NCI-H526 treated with DMSO at 0.1 percent for 48 hours (cell line): ENCODE data around the gene WT1.
A peak's percentile ranks its signal among the peaks of the same experiment; 100 is the strongest.
"Not testable (repeated sequence)": the region's sequence is repeated elsewhere in the genome, so short reads cannot be mapped to it uniquely, and the experiment has no call there.

ENCODE experiments used
- DNase-seq: peaks from one replicate; lab custom pipeline; 2025; lab: John Stamatoyannopoulos, UW

The WT1 gene

DNA sequence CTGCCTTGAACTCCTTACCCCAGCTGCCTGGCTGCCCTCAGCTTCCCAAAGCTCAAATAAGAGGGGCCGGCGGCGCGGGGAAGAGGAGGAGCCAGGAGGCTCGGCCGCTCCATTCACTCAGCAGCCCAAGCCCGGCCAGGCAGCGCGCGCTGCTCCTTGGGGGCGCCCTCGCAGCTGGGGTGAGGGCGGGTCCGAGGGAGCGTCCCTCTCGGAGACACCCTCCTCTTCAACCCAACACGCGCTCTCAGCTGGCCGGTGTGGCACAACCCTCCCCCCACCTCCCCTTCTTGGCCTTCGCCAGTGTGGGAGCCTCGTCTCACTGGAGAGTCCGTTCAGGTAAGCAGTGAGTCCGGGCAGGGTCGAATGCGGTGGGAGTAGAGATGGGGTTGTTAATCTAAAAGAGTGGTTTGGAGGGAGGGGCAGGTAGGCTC, at the start of gene WT1:
Gene WT1 (minus strand): TSS at position 29 of the 431 bp plus-strand sequence.
- DNase-seq = no peak

DNA sequence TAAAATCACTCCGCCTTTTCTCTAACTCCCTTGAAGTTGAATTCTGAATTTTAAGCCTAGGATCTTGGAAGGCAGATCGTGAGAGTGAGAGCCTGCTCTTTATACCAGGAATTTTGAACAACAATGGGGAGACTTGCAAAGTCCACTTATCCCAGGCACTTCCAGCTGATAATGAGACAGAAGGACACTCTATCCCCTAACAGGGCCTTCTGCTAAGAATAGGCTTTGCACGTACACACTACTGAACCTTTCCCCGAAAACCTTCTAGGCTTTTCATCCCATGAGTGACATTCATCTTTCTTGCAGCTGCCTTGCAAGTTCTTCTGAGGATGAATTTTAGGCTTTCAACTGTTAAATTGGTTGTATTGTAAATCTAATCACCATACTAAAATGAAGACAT, 44.0 kb upstream of the WT1 start:
- DNase-seq = no peak

DNA sequence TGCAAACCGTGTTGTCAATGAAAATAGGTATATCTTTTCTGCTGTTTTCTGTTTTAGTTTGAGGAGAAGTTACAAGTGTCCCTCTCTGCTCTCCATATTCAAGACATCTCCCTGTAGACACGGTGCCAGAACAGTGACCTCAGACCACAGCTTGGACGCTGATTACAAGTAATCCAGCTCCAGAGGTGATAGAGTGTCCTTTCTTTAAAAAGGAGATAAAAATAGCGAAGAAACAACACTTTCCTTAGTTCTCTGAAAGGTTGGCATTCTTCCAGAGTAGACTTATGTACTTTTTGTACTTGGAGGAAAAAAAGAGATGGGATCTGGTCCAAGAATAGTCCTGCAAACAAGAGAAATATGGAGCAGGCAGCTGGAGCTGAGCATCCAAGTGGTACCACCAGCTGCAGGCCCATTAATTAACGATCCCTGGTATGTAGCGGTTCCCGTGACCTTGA, 43.0 kb upstream of the WT1 start:
- DNase-seq = no peak

DNA sequence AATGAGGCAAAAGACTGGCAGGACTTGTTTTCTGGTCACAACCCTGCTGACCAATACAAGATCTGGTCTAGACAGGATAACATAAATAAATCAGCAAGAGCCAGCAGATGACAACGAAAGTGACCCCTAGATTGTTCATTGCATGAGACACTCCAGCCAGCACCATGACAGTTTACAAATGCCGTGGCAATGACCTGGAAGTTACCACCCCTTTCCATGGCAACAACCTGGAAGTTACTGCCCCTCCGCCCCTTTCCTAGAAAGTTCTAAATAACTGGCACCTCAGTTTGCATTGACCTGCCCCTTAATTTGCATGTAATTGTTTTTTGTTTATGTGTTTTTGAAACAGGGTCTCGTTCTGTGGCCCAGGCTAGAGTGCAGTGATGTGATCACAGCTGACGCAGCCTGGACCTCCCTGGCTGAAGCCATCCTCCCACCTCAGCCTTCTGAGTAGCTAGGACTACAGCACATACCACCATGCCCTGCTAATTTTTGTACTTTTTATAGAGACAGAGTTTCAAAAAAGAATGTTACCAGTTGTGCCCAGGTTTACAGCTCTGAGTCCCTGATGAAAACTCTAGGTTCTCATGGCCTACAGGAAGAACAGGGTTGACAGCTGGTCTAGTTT, 38.1 kb upstream of the WT1 start:
- DNase-seq = no peak

DNA sequence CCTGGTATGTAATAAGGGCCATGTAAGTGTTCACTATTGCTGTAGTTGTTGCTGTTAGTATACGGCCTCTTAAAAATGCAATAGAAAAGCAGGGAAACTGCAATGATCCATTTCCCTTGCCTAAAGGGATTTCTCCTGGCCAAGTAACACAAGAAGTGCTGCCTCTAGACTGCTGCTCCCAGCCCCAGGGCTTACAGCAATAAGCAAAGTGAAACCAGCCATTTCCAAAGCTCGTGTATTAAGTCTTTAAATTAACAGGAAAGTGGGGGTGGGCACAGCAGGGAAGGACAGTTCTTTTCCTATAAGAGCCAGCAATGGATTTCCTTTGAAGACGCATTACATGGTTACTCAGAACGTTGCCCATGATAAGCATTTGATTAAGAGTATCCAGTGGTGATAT, 36.9 kb upstream of the WT1 start:
- DNase-seq = no peak

DNA sequence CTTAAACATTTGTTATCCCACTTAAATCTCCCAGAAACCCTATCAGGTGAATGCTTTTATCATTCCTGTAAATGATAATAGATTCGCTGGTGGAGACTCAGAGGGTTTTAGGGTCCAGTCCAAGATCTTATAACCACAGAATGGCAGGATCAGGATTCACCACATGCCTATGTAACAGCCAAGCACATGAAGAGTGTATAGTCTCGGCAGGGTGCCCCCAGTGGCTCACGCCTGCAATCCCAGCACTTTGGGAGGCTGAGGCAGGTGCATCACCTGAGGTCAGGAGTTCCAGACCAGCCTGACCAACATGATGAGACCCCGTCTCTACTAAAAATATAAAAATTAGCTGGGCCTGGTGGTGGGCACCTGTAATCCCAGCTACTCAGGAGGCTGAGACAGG, 36.2 kb upstream of the WT1 start:
- not testable (repeated sequence) for DNase-seq

DNA sequence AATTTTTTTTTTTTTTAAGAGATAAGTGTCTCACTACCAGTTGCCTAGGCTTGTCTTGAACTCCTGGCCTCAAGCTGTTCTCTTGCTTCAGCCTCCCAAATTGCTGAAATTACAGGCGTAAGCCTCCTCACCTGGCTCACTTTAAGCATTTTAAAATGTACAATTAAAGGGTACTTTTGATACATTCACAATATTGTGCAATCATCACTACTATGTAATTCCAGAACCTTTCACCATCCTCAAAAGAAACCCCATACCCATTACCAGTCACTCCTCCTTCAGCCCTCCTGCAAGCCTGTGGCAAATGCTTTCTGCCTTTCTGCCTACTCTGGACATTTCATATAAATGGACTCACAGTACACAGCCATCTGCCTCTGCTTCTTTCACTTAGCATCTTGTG, 34.5 kb upstream of the WT1 start:
- DNase-seq = no peak

DNA sequence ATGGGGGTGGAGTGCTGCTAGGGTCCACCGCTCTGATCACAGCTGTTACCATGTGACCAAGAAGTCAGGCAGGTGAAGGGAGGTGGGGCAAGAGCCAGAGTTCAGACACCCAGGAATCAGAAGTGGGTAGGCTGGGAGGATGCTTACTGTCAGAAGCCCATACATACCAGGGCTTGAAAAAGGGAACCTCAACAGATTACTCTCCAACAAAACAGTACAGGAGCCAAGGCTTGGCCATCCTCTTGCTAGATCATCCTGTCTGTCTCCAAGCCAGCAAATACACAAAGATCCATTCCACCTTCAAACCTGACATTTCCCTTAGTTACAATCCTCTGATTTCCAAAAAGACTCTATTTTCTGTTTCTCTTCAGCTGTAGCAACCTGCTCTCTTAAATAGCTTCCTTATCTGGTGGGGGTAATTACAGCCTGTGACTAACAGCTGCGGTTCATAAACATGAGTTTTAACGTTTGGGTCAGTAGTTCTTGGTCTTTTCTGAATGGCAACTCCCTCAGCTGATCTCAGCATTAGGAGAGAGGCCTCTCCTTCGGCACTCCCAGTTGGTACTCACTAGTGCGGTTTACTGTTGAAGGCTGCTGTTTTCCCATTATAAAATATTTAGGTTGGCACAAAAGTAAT, 31.1 kb upstream of the WT1 start:
- DNase-seq = no peak

DNA sequence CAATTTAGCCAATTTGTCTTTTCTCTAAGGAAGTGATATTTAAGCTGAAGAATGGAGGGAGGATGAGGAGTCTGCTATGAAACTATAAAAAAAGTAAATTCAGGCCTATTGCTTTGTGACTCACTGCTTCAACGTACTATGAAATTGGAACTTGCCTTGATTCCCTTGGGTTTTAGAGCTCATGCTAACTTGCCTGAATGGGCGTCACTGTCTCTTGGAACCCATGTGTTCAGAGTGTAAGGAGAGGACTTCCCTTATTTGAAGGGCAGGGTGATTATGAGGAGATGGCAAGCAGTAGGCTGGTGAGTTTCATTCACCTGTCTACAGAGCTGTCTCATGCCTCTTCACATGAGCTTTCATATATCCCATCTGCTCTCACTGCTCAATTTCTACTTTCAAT, 28.7 kb upstream of the WT1 start:
- DNase-seq = no peak

DNA sequence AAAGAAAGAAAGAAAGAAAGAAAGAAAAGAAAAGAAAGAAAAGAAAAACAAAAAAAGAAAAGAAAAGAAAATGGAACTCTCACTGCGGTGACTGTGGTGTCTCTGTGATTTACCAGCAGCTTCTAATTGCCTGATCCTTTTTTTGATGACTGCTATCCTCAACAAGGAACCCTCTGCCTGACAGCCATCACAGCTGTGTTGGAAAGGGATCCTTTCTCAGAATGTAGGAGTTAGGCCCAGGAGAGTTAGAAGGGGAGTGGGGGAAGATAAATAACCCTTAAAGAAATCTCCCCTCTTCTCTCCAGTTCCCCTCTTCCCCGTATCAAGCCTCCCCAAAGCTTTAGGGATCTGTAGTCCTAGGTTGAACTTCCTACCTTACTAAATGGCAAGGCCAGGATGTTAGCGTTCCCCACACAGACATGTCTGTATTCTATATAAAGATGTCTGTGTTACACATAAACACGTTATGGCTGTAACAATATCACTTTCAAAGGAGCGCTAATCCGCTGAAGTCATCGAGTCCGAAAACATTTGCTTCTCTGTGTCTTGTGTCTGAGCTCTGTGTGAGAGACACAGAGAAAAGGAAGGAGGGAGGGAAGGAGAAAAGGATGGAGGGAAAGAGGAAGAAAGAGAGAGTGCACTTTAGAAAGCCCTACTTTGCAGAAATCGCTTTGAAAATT, 26.8 kb upstream of the WT1 start:
- DNase-seq = no peak

DNA sequence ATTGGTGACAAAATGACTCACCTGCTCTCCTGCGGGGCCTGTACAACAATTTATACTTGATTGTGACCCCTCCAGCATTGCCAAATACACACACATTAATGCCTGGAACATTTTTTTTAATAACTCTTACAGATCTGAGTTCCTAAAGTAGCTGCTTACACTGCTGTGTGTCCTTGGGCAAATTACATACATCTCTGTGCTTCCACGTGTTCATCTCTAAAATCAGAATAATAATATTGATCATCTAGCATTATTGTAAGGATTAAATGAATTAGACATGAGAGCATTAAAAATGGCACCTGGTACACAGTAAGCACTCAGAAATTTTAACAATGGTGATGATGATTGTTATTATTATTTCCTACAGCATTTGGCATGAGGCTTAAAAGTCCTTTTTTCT, 21.5 kb upstream of the WT1 start:
- no peak for DNase-seq

DNA sequence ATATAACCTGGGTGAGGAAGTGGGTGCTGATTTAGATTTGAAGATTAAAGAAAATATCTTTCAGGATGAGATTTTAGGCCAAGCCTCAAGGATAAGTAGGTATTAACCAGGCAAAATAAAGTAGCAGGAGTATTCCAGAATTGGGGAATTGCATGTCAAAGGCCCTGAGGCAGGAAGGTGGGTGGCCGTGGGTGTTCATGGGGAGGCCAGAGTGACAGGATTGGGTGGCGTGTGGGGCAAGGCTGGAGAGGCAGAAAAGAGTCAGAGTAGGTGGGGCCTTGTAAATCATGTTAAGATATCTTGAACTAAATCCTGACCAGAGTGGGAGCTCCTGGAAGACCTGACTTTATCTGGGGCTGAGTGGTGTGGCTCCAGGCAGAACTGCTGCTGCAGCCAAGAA, 19.7 kb upstream of the WT1 start:
- DNase-seq = no peak

DNA sequence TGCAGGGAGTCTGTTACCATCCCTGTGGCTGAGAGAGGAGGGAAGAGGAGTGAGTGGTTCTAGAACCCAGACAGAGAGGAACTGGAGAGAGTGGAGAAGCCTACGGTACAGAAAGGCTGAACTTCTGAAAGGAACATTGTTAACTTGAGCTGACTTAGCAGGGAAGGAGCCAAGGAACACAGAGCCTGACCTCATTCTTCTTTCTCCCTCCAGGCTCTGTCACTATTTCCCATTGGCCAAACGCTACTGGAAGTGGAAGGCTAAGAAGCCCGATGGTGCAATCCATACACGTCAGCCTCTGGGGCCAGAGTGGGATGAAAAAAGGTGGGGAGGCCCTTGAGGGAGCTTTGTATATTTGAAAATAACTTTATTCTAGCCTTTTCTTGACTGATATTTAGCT, 16.5 kb upstream of the WT1 start:
- no peak for DNase-seq

DNA sequence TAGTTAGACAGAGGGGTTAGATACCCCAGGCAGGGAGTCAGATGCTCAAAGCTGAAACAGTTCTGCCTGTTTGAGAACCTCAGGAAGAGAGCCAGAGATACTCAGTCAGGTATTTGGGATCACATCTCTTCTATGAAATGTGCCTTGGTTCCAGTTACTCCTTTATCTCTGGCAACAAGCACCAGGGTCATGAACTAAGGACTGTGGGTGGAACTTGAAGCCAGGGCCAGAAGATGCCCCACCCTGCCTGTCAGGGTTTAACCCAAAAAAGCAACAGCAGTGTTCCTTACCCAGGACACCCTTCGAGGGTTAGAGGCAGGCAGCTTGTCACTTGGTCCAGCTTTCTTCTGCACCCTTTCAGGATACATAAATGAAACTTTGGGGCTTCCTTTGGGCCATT, 15.0 kb upstream of the WT1 start:
- DNase-seq = no peak

DNA sequence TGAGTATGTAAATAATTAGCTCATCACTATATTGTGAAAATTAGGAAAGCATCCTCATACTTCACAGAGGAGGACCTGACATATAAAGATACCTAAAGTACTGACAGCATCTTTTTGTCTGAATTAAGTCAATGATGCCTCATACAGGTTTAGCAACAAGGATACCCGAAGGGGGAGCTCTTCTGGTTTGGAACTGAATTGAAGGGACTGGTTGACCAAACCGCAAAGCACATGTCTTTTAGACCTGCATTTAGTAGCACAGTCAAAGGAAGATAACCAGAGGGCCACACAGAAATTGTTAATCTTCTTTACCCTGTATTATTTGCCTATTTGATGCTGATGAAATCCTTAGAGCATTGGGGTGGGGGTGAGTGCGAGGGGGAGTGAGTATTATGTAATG, 12.9 kb upstream of the WT1 start:
- peak; percentile 69 for DNase-seq

DNA sequence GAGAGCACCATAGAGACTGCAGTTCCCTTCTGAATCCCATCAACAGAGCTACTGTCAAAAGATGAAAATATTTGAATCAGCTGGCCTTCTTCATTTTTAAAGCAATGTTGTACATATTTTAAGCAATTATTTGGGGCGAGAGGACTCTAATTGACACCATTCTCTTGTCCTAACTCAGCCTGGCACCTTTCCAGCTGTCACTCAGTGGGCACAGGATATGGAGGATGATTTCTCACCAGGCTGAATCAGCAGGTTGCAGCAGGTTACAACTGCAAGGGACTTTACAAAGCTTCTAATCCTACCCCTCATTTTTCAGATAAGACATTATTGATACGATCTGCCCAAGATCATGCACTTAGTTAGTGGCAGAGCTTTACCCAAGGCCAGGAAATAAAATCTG, 11.9 kb upstream of the WT1 start:
- DNase-seq = no peak

DNA sequence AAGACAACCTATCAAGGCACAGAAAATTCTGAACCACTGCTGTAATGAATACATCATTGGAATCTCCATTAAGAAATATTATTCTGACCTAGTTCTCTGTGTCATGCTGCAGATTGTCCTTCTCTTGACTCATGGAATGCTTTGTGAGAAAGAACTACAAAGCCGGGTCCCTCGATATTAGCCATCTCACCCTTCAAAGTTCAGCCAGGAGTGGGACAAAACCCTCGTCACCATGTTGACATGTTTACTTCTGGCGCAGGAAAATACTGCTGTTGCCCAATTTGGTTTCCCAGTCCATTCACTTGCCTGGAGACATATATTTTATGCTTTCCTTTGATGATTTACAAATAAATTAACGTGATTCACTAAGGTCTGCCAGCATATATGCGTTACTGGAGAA, 10.9 kb upstream of the WT1 start:
- no peak for DNase-seq

DNA sequence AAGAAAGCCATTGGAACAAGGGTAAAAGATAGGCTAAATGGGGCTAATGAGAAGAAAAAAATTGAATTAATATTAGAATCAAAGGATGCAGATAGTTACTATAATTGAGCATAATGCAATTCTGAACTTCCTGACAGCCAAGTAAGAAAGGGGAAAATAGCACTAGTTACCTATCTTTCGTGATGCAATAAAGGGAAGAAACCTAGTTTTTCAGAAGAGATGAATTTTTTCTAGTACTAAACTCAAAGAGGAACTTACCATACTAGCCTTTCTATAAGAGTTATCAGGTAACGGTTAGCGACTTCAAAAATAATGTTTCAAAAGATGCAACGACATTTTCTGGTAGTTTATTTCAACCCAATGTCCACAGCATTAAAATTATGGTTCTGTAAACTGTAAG, 8.8 kb upstream of the WT1 start:
- no peak for DNase-seq

DNA sequence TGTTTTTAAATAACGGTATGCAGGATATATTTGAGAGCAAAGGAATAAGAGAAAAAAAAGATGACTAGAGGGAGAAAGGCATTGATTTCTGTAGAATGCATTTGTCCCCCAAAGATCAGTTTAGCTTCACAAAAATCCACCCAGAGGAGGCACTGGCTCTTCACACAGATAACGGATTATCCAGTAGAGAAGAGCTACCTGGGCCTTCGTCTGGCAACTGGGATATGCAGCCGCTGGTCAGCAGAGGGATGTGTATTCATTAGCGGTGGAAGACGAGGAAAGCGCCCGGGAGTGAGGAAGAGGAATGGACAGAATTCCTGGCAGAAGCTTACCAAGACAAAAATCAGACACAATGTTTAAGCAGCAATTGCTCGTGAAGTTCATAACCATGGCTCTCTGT, 5.6 kb upstream of the WT1 start:
- no peak for DNase-seq

DNA sequence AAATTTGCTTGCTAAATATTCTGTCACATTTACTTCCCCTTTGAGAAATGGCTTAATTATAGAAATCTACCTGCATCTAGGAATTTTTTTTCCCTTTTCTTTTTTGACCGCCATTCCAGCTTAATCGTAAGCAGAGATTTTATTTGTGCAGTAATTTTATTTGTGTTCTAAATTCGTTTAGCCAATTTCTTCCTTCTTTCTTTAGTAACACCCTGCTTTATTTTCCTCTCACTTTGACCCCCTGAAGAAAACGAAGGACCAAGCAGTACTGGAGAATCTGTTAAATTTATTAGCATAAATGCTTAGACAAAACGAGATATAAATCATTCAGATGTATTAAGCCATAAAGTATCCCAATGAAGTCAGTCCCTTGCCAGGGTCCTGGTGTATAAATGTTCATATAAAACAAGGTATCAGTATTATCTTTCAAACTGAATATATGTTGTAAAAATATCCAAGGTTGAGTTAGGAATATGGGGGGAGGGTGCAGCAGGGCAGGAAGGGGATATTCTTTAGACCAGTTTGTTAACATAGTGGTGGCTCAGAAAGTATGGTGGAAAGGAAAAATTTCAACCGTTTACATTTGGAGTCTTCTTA, 5.1 kb upstream of the WT1 start:
- no peak for DNase-seq

DNA sequence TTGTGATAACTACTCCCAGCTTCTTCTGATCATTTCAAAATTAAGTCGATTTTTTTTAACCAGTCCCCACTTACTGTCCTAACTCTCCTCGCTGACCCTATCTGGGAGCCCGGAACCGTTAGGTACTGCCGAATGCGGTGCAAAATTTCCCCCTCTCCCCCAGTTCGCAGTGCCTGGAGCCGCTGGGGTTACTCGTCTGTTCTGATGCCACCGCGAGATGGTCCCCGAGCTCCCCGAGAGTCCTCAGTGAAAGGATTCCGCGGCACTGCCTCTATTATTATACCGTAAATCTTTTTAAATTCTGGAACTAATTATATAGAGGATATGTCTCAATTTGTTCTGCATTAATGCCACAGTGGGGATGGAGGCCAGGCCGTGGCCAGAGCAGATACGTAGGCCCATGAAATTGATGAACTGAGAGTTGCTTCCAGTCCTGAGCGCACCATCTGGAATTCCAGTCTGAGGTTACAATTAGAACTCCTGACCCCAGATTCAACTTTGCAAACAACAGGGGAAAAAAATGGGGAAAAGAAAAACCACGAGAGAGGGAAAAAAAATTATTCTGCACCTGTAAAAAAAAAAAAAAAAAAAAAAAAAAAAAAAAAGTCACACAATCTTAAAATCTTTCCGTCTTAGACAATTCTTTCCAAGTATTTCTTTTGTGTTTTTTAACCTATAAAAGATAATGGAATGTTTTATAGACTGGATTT, 4.3 kb upstream of the WT1 start:
- DNase-seq = no peak

DNA sequence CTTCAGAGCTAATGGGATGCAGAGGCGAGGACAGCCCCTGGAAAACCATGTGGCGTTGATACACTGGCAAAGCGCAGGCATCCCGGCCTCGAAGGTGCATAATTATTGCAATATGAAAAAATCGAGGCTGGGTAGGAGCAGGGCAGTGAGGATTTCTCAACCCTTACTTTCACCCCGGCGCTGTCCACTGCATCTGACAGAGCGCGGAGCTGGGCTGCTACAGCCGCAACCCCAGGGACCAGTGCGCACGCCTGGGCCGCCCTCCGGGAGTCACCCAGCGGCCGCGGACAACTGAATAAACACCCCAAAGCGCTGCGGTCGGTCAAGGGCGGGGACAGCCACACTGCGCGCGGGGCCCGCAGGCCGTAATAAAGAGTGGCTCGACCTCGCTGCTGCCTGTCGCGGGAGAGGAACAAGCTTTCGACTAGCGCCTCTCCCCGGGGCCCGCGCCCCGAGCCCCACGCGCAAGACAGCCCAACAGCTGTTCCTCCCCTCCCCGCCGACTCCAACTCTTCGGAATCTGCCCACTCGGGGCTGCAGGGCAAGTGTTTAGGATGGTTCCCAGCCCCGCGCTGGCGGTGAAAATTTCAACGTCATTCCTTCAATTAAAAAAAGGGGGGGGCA, 3.6 kb upstream of the WT1 start:
- no peak for DNase-seq
